HepG2 (cell line): Measurements from ENCODE around the gene FCN1.

Experiments
- JARID2 ChIP-seq: sonication (generic); formaldehyde crosslinking; IDR thresholded peaks from 2 replicates; pipeline ENCODE4 v1.8.1; 2023; ENCODE audit warnings: missing genetic modification reagents, inconsistent platforms; ENCODE audit not compliant: insufficient replicate concordance
- POLR2A ChIP-seq, 2 experiments: IDR thresholded peaks; 2 replicates each; pipeline ENCODE4 v1.6.1; 2011; ENCODE audit warnings: low read depth in 2 of 2, low read length in 2 of 2, mild to moderate bottlenecking in 1 of 2, moderate library complexity in 1 of 2; ENCODE audit not compliant: insufficient read depth in 1 of 2
- REL ChIP-seq: sonication (generic); formaldehyde crosslinking; conservative IDR thresholded peaks from 2 replicates; pipeline ENCODE4 v1.8.0; 2022; ENCODE audit warnings: mild to moderate bottlenecking, missing genetic modification reagents, moderate library complexity
- REPIN1 ChIP-seq: sonication (generic); formaldehyde crosslinking; IDR thresholded peaks from 2 replicates; pipeline ENCODE4 v1.8.0; 2022; ENCODE audit warnings: missing genetic modification reagents, low read depth, mild to moderate bottlenecking, borderline replicate concordance
- SCMH1 ChIP-seq: sonication (generic); formaldehyde crosslinking; IDR thresholded peaks from 2 replicates; pipeline ENCODE4 v1.9.0; 2021; ENCODE audit warnings: missing genetic modification reagents, mild to moderate bottlenecking, borderline replicate concordance
- ZNF329 ChIP-seq: sonication (generic); formaldehyde crosslinking; IDR thresholded peaks from 2 replicates; pipeline ENCODE4 v1.9.0; 2021; ENCODE audit warnings: low read depth, mild to moderate bottlenecking, missing genetic modification reagents

DNA sequence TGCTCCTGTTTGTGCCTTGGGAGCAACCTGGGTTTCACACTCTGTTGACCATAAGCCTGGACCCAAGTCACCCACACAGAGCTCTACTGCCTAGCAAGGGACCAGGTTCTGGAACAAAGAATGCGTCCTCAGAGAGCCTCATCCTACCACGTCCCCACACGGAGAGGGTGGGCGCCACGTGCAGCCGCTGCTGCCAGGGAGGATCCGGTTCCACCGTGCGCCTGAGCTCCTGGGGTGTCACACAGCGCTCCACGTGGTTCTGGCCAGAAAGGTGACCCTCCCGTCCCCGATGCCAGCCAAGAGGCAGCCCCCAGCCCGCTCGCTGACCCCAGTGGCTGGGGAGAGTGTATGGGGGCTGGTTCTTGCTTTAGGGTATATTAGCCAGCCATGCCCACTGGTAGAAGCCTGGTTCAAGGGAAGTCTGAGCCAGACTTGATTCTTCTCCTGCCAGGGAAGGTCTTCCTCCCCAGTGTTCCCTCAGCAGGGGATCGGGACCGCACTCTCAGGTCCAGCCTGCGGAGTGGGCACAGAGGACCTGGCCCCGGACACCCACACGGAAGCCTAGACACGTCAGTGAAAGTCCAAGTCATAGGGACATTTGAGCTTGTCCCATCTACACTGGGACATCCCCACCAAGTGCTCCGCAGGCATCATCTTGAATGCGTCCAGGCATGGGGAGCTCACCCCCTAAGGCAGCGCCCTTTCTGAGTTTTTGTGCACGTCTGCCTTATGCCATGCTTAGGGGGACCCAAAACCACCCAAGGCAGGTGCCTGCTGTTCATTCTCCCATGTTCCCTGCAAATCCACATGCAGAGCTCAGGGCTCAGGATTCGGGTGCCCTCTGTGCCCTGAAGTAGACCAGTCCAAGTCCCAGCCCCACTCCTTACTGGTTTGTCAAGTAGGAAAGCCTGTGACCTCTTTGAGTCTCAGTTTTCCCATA, 2.4 kb downstream of the FCN1 start:
- no peak for TF ChIP-seq REPIN1 (CRISPR knock-in tag)
- no peak for TF ChIP-seq REL (CRISPR knock-in tag)
- no peak for TF ChIP-seq ZNF329 (CRISPR knock-in tag)
- TF ChIP-seq POLR2A (IDR thresholded peaks at IDR 0.05; ENCODE audit: insufficient read depth in 1 of 2, low read depth in 2 of 2, low read length in 2 of 2): no peak
- TF ChIP-seq SCMH1: no peak
- TF ChIP-seq JARID2: no peak
